BJ (cell line): Measurements from ENCODE around the gene ADPRHL1. TPM values are rescaled to one million over a fixed set of nuclear protein-coding genes. Genes with fewer than 3 reads are reported as not detected.

Experiments used
- CTCF ChIA-PET: fragments of 350-600 bp; formaldehyde crosslinking; extraction: SDS; loops from one replicate; lab custom pipeline; 2021; ENCODE audit warnings: antibody characterized with exemption, inconsistent platforms; lab: Yijun Ruan, JAX
- POLR2A ChIA-PET: fragments of 300-600 bp; sonication (Branson Sonifier 250); formaldehyde crosslinking; extraction: SDS; loops from one replicate; lab custom pipeline; 2021; ENCODE audit warnings: antibody characterized with exemption; lab: Charles Lee
- DNase-seq: peaks from one replicate; pipeline ENCODE4 v3.0.0-alpha.2; 2011; ENCODE audit warnings: low read depth
- H3K27me3 ChIP-seq: 2 replicates; pipeline ENCODE4 v1.6.0; 2011; ENCODE audit warnings: low read length; ENCODE audit not compliant: control insufficient read depth, insufficient read depth
- H3K36me3 ChIP-seq: 2 replicates; pipeline ENCODE4 v1.5.1; 2011; ENCODE audit warnings: low read length; ENCODE audit not compliant: control insufficient read depth, insufficient read depth
- H3K4me3 ChIP-seq: 2 replicates; pipeline ENCODE4 v1.5.1; 2011; ENCODE audit warnings: low read depth, mild to moderate bottlenecking, control low read depth, low read length
- CTCF ChIP-seq: IDR thresholded peaks from 2 replicates; pipeline ENCODE4 v1.5.1; 2011; ENCODE audit warnings: low read depth, mild to moderate bottlenecking, control low read depth, inconsistent platforms, low read length, moderate library complexity; ENCODE audit not compliant: insufficient read depth
- polyA plus RNA-seq: library from polyadenylated mRNA; depleted of rRNA; stranded (reverse); fragments of >200 nt; gene quantifications from 2 replicates; pipeline ENCODE4 v1.2.3, GENCODE V29; 2011

ADPRHL1 gene
- polyA plus RNA-seq, 1 experiment = 1.1 TPM

GRCh38 chr13:113417008-113417751, 36.1 kb downstream of the ADPRHL1 start:
- ChIA-PET CTCF (no interaction called here), POLR2A (no interaction called here)
- H3K27me3 ChIP-seq = peaks cover 1% of the 10 kb centered on the region; the same call in 1 of the 2 replicates
- TF ChIP-seq CTCF = no peak
- no peak overlapping the region for H3K4me3 ChIP-seq
- DNase-seq = no peak
- no peaks in the 10 kb centered on the region for H3K36me3 ChIP-seq

- no peak for TF ChIP-seq CTCF
- ChIA-PET POLR2A (no interaction called here), CTCF (no interaction called here)
- DNase-seq = no peak
- Histone ChIP-seq H3K4me3 (no peak overlapping the region), H3K36me3 (no peaks in the 10 kb centered on the region), H3K27me3 (peaks cover 1% of the 10 kb centered on the region; the same call in 1 of the 2 replicates)
Measured at GRCh38 chr13:113415825-113416224, 37.5 kb downstream of the ADPRHL1 start.

GRCh38 chr13:113415032-113415431, 38.3 kb downstream of the ADPRHL1 start:
- H3K36me3 ChIP-seq = no peaks in the 10 kb centered on the region
- no peak for TF ChIP-seq CTCF
- CTCF ChIA-PET = no interaction called here
- H3K27me3 ChIP-seq = peaks cover 1% of the 10 kb centered on the region; the same call in 1 of the 2 replicates
- POLR2A ChIA-PET = no interaction called here
- H3K4me3 ChIP-seq = no peak overlapping the region
- DNase-seq = no peak

GRCh38 chr13:113414335-113414734, 39.0 kb downstream of the ADPRHL1 start:
- no peak overlapping the region for H3K4me3 ChIP-seq
- peaks cover 1% of the 10 kb centered on the region; the same call in 1 of the 2 replicates for H3K27me3 ChIP-seq
- CTCF ChIA-PET = no interaction called here
- POLR2A ChIA-PET = no interaction called here
- no peak for DNase-seq
- TF ChIP-seq CTCF = no peak
- H3K36me3 ChIP-seq = no peaks in the 10 kb centered on the region

GRCh38 chr13:113413898-113414282, 39.4 kb downstream of the ADPRHL1 start:
- ChIA-PET CTCF (interaction anchor here (0.9 kb wide), 1 partner anchor 10 kb away, joined by 3 read pairs; no protein-coding TSS in a partner anchor), POLR2A (no interaction called here)
- no peak for TF ChIP-seq CTCF
- H3K27me3 ChIP-seq = peaks cover 1% of the 10 kb centered on the region; the same call in 1 of the 2 replicates
- H3K36me3 ChIP-seq = no peaks in the 10 kb centered on the region
- no peak for DNase-seq
- no peak overlapping the region for H3K4me3 ChIP-seq
